Lower lobe of right lung (tissue), 2 donors: Measurements from ENCODE around the gene ZNF486. TPM values are rescaled to one million over a fixed set of nuclear protein-coding genes. Genes with fewer than 3 reads are reported as not detected.
"Not testable (repeated sequence)": the region's sequence is repeated elsewhere in the genome, so short reads cannot be mapped to it uniquely, and the experiment has no call there.

ENCODE experiments used
- ATAC-seq, 2 donors: fragments of 200-7000 bp; cut with Tn5 transposase; one replicate each; pipeline ENCODE4 v1.9.1; 2020 to 2022; ENCODE audit warnings: mild to moderate bottlenecking in 2 of 2, moderate library complexity in 2 of 2
- DNase-seq: peaks from one replicate; pipeline ENCODE4 v3.0.0-alpha.2; 2020
- H3K27ac ChIP-seq: fragments of 200-600 bp; one replicate; pipeline ENCODE4 v1.8.0; 2022
- H3K27me3 ChIP-seq: fragments of 200-600 bp; one replicate; pipeline ENCODE4 v1.8.0; 2022; ENCODE audit warnings: low read depth
- H3K36me3 ChIP-seq: fragments of 200-600 bp; one replicate; pipeline ENCODE4 v1.8.0; 2022; ENCODE audit warnings: mild to moderate bottlenecking
- H3K4me1 ChIP-seq: fragments of 200-600 bp; one replicate; pipeline ENCODE4 v1.8.0; 2022
- H3K4me3 ChIP-seq: fragments of 200-600 bp; one replicate; pipeline ENCODE4 v1.8.0; 2022; ENCODE audit warnings: mild to moderate bottlenecking
- H3K9me3 ChIP-seq: fragments of 200-600 bp; one replicate; pipeline ENCODE4 v1.8.0; 2022
- CTCF ChIP-seq: fragments of 200-600 bp; IDR thresholded peaks from one replicate; pipeline ENCODE4 v1.8.0; 2022; ENCODE audit warnings: antibody characterized with exemption, mild to moderate bottlenecking
- intact Hi-C: fragments of 100-400 bp; cut with DNase I; formaldehyde crosslinking; loops from one replicate; pipeline ENCODE4 v1.11.0; 2022
- long read RNA-seq: library from polyadenylated mRNA; unstranded; transcript quantifications from one replicate; pipeline ENCODE4 v2.0.0, GENCODE V29; 2021
- total RNA-seq: library from RNA; stranded (reverse); fragmentation: NEBNext Ultra II Directional; extraction: Animal tissue kit (Norgen Biotek cat#: 25700); gene quantifications from one replicate; pipeline ENCODE4 v1.2.1, GENCODE V29; 2021
- donor health status: DM: no; HTN: yes; CAD: no; lungs with severe emphysema.

Gene ZNF486
- total RNA-seq = 5.5 TPM
- long read RNA-seq = 0 reads

- DNase-seq (peak; percentile 93), ATAC-seq (peak; percentile 97)
- intact Hi-C loops = no loop called here
- H3K36me3 ChIP-seq = peaks cover 4% of the 10 kb centered on the region
- H3K4me3 ChIP-seq = peak within 1 kb of the TSS; percentile 79
- H3K9me3 ChIP-seq = no peaks in the 10 kb centered on the region
- peaks cover 12% of the 10 kb centered on the region for H3K4me1 ChIP-seq
- TF ChIP-seq CTCF = no peak
- H3K27me3 ChIP-seq = no peaks in the 10 kb centered on the region
- peak within 1 kb of the TSS; percentile 82 for H3K27ac ChIP-seq
Observed at GRCh38 chr19:20167020-20167644, at the start of gene ZNF486. ZNF486 (plus strand) TSS chr19:20167214; CDS start chr19:20167331, 117 bp downstream.

- ATAC-seq, H3K4me3 ChIP-seq, intact Hi-C loops, H3K4me1 ChIP-seq, H3K36me3 ChIP-seq, H3K27ac ChIP-seq, DNase-seq, H3K27me3 ChIP-seq: not testable (repeated sequence)
- peaks cover 97% of the 10 kb centered on the region for H3K9me3 ChIP-seq
Observed at GRCh38 chr19:20118064-20118839, 48.8 kb upstream of the ZNF486 start.

GRCh38 chr19:20124879-20125278 lies 42.1 kb upstream of the ZNF486 start:
- DNase-seq (no peak), ATAC-seq (no peak)
- no peaks in the 10 kb centered on the region for H3K4me1 ChIP-seq
- no peaks in the 10 kb centered on the region for H3K36me3 ChIP-seq
- H3K4me3 ChIP-seq = no peak overlapping the region
- H3K27ac ChIP-seq = no peak overlapping the region
- intact Hi-C loops = no loop called here
- TF ChIP-seq CTCF = no peak
- H3K27me3 ChIP-seq = no peaks in the 10 kb centered on the region
- H3K9me3 ChIP-seq = peaks cover 88% of the 10 kb centered on the region

GRCh38 chr19:20132933-20133332 lies 34.1 kb upstream of the ZNF486 start:
- intact Hi-C loops, H3K4me3 ChIP-seq, ATAC-seq, DNase-seq, H3K4me1 ChIP-seq, H3K27ac ChIP-seq, H3K36me3 ChIP-seq, H3K27me3 ChIP-seq: not testable (repeated sequence)
- H3K9me3 ChIP-seq = peaks cover 49% of the 10 kb centered on the region

GRCh38 chr19:20137714-20138113 lies 29.3 kb upstream of the ZNF486 start:
- DNase-seq, H3K4me3 ChIP-seq, ATAC-seq, intact Hi-C loops, H3K27ac ChIP-seq, H3K27me3 ChIP-seq, H3K4me1 ChIP-seq, H3K36me3 ChIP-seq: not testable (repeated sequence)
- H3K9me3 ChIP-seq = peaks cover 16% of the 10 kb centered on the region

- peak in 1 of 2 donors; percentile 15 for ATAC-seq
Observed at GRCh38 chr19:20151617-20152145, 15.3 kb upstream of the ZNF486 start.

GRCh38 chr19:20152506-20152905 lies 14.5 kb upstream of the ZNF486 start:
- ATAC-seq, H3K27ac ChIP-seq, H3K4me3 ChIP-seq, H3K36me3 ChIP-seq, H3K9me3 ChIP-seq, DNase-seq, H3K4me1 ChIP-seq, intact Hi-C loops, H3K27me3 ChIP-seq: not testable (repeated sequence)

More at GRCh38 chr19:20151617-20152145, 15.3 kb upstream of the ZNF486 start:
- H3K4me3 ChIP-seq = no peak overlapping the region
- no peak overlapping the region for H3K27ac ChIP-seq
- H3K36me3 ChIP-seq = no peaks in the 10 kb centered on the region
- DNase-seq = no peak
- no peak for TF ChIP-seq CTCF
- no peaks in the 10 kb centered on the region for H3K9me3 ChIP-seq
- intact Hi-C loops = no loop called here
- no peaks in the 10 kb centered on the region for H3K4me1 ChIP-seq
- no peaks in the 10 kb centered on the region for H3K27me3 ChIP-seq
